ENCODE results near the gene SIMC1. TPM values are rescaled to one million over a fixed set of nuclear protein-coding genes. Genes with fewer than 3 reads are reported as not detected.
"Not testable (repeated sequence)": the region's sequence is repeated elsewhere in the genome, so short reads cannot be mapped to it uniquely, and the experiment has no call there.

SIMC1 gene
- polyA plus RNA-seq, 3 donors from 2014 or later, result 2.4 to 13.1 (median 8.7) TPM

DNA sequence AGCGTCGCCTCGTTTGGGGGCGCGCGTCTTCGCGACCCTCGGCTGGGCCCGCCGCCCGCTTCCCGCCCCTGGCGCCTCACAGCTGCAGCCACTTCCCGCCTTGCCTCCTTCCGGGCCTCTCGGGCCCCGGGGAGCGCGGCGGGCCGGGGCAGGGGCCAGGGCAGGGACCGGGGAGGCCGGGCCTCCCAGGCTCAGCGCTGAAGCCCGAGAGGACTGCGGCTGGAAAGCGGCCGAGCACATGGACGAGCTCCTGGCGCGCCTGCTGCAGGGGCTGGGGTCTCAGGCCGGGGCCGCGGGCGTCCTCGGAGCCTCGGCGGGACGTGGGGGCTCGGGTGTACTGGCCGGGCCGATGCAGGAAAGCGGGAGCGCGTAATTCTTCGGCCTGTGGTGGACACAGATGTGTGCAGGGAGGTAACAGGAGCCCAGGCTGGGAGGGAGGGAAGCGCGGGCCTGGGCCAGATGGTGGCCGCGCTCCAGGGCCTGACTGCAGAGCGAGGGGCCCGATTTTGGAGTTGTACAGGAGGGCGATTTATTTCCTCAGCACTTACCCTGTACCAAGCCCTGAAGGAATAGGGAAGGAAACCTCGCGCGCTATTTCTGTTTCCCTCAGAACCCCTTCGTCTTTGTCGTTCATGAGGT lies 540 bp downstream of the SIMC1 start:
- not testable (repeated sequence) for H3K27ac Mint-ChIP-seq; H3K9me3 Mint-ChIP-seq; H3K4me3 Mint-ChIP-seq; H3K36me3 Mint-ChIP-seq; DNase-seq; H3K27me3 Mint-ChIP-seq (ENCODE audit: low read depth in 3 of 3)
- H3K4me1 Mint-ChIP-seq, result peaks cover 6 to 12% of the 10 kb centered on the region in 2 donors

DNA sequence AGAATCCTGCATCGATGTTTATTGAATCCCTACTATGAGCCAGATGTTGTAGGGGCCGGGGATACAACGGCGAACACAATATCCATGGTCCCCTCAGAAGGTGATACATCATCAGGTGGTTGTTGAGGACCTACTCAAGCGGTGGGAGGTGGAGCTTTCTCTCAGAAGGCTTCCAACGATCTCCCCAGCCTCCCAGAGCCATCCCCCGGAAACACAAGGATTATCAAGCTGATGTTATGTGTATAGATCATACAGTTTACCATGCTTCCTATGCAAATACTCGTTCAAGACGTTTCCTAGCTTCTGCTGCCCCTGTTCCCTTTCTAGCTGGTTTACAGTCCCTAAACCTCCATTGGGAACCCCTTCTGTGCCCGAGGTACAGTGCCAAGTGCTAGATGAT lies 1.1 kb downstream of the SIMC1 start:
- DNase-seq; H3K9me3 Mint-ChIP-seq; H3K27ac Mint-ChIP-seq; H3K36me3 Mint-ChIP-seq; H3K4me3 Mint-ChIP-seq; H3K27me3 Mint-ChIP-seq (ENCODE audit: low read depth in 3 of 3): not testable (repeated sequence)
- H3K4me1 Mint-ChIP-seq, result peaks cover 6 to 12% of the 10 kb centered on the region in 2 donors

DNA sequence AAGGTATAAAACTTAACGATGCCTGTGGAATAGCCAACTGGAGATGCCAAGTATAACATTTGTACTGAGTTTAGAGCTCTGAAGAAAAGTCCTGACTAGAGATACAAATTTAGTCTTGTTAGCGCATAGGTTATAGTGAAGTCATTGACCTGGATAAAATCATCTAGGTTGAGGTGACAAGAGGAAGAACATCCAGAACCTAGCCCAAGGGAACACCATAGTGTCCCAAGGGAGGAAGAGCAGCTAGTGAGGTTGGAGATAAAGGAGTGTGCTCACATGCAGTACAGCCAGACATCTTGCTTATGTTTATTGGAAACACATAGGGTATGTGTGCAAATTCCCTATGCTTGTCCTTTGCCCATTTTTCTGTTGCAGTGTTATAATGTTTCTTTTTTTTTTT lies 6.1 kb downstream of the SIMC1 start:
- DNase-seq; H3K27me3 Mint-ChIP-seq (ENCODE audit: low read depth in 3 of 3); H3K36me3 Mint-ChIP-seq; H3K4me3 Mint-ChIP-seq; H3K9me3 Mint-ChIP-seq; H3K27ac Mint-ChIP-seq; H3K4me1 Mint-ChIP-seq: not testable (repeated sequence)

DNA sequence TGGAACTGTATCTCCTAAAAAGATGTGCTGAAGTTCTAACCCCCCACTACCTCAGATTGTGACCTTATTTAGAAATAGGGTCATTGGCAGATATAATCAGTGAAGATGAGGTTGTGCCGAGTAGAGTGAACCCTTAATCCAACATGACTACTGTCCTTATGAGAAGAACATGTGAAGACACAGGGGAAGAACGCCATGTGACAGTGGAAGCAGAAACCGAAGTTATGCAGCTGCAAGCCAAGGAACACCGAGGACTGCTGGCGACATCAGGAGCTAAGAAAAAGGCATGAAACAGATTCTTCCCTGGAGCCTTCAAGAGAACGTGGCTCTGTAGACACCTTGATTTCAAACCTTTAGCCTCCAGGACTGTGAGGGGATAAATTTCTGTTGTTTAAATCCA lies 6.8 kb downstream of the SIMC1 start:
- not testable (repeated sequence) for H3K9me3 Mint-ChIP-seq; H3K36me3 Mint-ChIP-seq; H3K4me1 Mint-ChIP-seq; H3K4me3 Mint-ChIP-seq; H3K27ac Mint-ChIP-seq; H3K27me3 Mint-ChIP-seq (ENCODE audit: low read depth in 3 of 3); DNase-seq

DNA sequence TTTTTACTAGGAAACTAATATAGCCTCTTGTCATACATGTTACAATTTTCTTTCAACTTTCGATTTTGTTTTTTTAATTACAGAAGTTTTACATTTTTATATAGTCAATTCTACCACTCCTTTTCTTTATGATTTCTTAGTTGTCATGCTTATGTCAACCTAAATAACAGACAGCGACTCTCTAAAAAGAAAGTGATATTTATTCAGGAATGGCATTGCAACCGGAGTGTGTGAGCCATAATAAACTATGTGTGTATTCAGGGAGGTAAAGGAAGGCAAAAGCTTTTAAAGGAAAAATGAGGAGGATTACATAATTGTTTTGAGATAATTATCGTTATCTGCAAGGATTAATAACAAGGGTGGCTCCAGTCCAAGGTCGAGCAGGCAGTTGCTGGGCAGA lies 7.3 kb downstream of the SIMC1 start:
- H3K27ac Mint-ChIP-seq; H3K36me3 Mint-ChIP-seq; H3K27me3 Mint-ChIP-seq (ENCODE audit: low read depth in 3 of 3); DNase-seq; H3K9me3 Mint-ChIP-seq; H3K4me3 Mint-ChIP-seq: not testable (repeated sequence)
- peaks cover 5 to 10% of the 10 kb centered on the region in 2 donors for H3K4me1 Mint-ChIP-seq

DNA sequence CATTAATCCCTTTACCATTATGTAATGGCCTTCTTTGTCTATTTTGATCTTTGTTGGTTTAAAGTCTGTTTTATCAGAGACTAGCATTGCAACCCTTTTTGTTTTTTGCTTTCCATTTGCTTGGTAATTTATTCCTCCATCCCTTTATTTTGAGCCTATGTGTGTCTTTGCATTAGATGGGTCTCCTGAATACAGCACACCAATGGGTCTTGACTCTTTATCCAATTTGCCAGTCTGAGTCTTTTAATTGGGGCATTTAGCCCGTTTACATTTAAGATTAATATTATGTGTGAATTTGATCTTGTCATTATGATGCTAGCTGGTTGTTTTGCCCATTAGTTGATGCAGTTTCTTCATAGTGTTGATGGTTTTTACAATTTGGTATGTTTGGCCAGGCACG lies 12.5 kb downstream of the SIMC1 start:
- not testable (repeated sequence) for H3K4me3 Mint-ChIP-seq, H3K36me3 Mint-ChIP-seq, H3K27ac Mint-ChIP-seq

DNA sequence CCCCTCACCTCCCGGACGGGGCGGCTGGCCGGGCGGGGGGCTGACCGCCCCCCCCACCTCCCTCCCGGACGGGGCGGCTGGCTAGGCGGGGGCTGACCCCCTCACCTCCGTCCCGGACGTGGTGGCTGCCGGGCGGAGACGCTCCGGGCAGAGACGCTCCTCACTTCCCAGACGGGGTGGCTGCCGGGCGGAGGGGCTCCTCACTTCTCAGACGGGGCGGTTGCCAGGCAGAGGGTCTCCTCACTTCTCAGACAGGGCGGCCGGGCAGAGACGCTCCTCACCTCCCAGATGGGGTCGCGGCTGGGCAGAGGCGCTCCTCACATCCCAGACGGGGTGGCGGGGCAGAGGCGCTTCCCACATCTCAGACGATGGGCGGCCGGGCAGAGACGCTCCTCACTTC lies 13.9 kb downstream of the SIMC1 start:
- not testable (repeated sequence) for H3K36me3 Mint-ChIP-seq

More for the DNA sequence above, 12.5 kb downstream of the SIMC1 start:
- H3K9me3 Mint-ChIP-seq; DNase-seq; H3K27me3 Mint-ChIP-seq (ENCODE audit: low read depth in 3 of 3): not testable (repeated sequence)
- H3K4me1 Mint-ChIP-seq, result peaks cover 2 to 10% of the 10 kb centered on the region in 2 donors

DNA sequence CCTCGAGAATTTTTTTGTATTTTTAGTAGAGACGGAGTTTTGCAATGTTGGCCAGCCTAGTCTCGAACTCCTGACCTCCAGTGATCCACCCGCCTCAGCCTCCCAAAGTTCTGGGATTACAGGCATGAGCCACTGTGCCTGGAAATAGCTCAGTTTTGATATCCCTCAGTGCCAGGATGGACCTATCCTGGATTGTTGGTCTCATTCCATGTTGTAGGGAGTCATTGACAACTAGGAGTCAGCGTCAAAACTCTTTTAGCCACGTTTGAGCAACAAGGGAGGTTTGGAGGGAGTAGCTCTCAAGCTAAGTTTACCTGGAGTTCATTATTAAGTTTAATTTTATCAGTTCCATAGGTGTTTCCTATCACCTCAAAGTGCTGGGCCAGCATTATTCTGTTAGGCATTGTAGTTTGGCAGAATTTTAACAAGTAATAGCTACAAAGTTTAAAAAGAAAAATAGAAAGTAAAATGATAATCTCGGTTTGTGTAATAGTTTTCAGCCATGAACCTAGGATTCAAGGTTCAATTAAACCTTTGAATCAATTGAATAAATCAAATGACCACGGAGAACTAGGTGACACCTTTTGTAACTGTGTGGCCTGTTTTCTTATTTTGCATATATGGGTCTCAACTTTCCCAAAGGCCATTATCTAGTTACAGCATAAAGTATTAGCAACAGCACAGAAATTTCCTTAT lies 15.3 kb downstream of the SIMC1 start:
- not testable (repeated sequence) for H3K27ac Mint-ChIP-seq; H3K27me3 Mint-ChIP-seq (ENCODE audit: low read depth in 3 of 3); H3K36me3 Mint-ChIP-seq; H3K9me3 Mint-ChIP-seq; H3K4me1 Mint-ChIP-seq; DNase-seq; H3K4me3 Mint-ChIP-seq

More for the DNA sequence above, 13.9 kb downstream of the SIMC1 start:
- not testable (repeated sequence) for DNase-seq; H3K27me3 Mint-ChIP-seq (ENCODE audit: low read depth in 3 of 3); H3K9me3 Mint-ChIP-seq; H3K4me3 Mint-ChIP-seq; H3K27ac Mint-ChIP-seq
- peaks cover 2 to 10% of the 10 kb centered on the region in 2 donors for H3K4me1 Mint-ChIP-seq

DNA sequence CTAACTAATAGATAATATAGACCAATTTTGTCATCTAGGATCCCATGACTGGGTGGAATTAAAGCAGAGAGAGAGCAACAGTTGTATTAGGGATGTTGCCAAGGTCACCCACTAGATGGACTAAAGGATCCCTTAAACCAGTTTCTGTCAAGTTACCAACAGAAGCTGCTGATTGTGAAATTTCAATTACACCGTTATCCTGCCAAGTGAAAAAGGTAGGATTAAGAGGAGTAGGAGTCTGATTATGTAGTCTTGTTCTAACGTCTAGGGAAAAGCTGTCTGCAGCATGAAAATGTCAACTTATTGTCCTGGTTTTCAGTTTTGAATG lies 15.8 kb downstream of the SIMC1 start:
- H3K4me1 Mint-ChIP-seq; H3K4me3 Mint-ChIP-seq; H3K36me3 Mint-ChIP-seq; H3K27me3 Mint-ChIP-seq (ENCODE audit: low read depth in 3 of 3); DNase-seq; H3K27ac Mint-ChIP-seq; H3K9me3 Mint-ChIP-seq: not testable (repeated sequence)

DNA sequence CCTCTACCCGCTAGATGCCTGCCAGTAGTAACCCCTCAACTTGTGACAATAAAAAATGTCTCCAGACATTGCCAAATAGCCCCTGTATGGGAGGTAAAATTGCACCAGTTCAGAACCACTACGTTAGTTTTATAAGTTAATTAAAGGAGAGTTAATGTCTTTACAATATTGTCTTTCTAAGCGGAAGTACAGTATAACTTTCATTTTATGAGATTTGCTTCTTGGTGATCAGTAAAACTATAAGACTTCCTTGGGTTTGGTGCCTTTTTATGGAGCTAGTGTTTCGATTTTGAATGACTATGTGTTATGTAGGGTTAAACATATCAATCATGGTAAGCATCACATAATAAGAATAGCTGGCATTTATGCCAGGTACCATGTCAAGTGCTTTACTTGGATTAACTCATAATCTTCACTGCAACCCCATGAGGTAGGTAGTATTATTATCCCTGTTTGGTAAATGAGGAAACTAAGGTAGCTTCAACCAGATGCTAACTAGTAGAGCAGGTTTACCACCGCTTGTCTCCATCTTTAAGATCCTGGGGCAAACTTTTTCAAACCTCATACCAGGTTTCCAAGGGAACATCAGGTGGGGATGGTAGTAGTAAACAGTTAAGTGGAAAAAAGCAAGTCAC lies 19.8 kb downstream of the SIMC1 start:
- DNase-seq; H3K27ac Mint-ChIP-seq; H3K4me3 Mint-ChIP-seq; H3K36me3 Mint-ChIP-seq; H3K27me3 Mint-ChIP-seq (ENCODE audit: low read depth in 3 of 3); H3K9me3 Mint-ChIP-seq; H3K4me1 Mint-ChIP-seq: not testable (repeated sequence)

DNA sequence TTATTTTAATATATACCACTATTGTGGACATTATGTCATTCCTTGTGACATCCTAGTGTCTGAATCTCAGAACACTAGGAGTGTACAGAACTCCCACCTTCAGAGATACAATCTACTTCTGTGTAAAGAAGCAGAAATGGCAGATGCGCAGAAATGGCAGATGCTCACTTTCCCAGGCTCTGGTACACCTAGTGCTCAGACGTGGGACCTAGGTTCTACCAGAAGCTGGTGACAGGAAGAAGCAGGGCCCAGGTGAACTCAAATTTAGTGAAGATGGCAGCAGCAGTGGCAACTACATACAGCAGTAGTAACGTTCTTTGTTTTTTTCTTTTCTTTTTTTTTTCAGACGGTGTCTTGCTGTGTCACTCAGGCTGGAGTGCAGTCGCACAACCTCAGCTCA lies 22.5 kb downstream of the SIMC1 start:
- H3K36me3 Mint-ChIP-seq; H3K9me3 Mint-ChIP-seq; H3K4me1 Mint-ChIP-seq; DNase-seq; H3K27me3 Mint-ChIP-seq (ENCODE audit: low read depth in 3 of 3); H3K27ac Mint-ChIP-seq; H3K4me3 Mint-ChIP-seq: not testable (repeated sequence)

DNA sequence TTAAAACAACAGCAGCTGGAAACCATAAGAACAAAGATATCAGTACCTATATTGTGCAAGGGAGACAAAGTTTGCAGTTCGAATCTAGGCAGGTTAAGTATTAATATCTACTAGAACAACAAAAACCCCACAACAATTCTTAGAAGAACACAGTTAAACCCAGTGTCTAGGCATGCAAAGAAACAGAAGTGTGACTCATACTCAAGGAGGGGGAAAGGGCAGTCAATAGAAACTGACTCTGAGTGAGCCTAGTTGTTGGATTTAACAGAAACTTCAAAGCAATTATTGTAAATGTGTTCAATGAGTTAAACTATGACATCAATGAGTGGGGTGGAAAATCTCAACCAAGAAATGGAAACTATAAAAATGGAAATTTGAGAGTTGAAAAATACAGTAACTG lies 28.2 kb downstream of the SIMC1 start:
- not testable (repeated sequence) for H3K27me3 Mint-ChIP-seq (ENCODE audit: low read depth in 3 of 3)

DNA sequence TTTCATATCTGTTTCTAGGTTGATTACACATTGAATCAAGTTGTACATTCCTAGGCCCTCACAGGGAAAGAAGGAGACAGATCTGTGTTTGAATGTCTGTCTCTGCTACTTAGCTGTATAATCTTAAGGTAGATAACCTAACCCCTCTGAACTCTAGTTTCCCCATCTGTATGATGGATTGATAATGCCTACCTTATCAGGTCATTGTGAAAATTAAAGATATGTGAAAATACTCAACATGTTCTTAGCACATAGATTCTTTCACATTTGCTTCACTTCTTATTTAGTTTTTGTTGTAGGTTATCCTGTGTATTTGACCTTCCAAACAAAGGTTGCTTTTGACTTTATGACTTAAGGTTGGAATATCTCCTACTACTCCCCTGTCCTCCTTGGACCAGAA lies 50.8 kb downstream of the SIMC1 start:
- H3K27me3 Mint-ChIP-seq (ENCODE audit: low read depth in 3 of 3); H3K4me3 Mint-ChIP-seq; H3K27ac Mint-ChIP-seq; H3K36me3 Mint-ChIP-seq; H3K9me3 Mint-ChIP-seq; DNase-seq; H3K4me1 Mint-ChIP-seq: not testable (repeated sequence)

More for the DNA sequence above, 28.2 kb downstream of the SIMC1 start:
- H3K27ac Mint-ChIP-seq, H3K4me3 Mint-ChIP-seq, DNase-seq, H3K9me3 Mint-ChIP-seq, H3K4me1 Mint-ChIP-seq: not testable (repeated sequence)
- peaks cover 0 to 11% (median 5%) of the 10 kb centered on the region in 3 donors for H3K36me3 Mint-ChIP-seq

DNA sequence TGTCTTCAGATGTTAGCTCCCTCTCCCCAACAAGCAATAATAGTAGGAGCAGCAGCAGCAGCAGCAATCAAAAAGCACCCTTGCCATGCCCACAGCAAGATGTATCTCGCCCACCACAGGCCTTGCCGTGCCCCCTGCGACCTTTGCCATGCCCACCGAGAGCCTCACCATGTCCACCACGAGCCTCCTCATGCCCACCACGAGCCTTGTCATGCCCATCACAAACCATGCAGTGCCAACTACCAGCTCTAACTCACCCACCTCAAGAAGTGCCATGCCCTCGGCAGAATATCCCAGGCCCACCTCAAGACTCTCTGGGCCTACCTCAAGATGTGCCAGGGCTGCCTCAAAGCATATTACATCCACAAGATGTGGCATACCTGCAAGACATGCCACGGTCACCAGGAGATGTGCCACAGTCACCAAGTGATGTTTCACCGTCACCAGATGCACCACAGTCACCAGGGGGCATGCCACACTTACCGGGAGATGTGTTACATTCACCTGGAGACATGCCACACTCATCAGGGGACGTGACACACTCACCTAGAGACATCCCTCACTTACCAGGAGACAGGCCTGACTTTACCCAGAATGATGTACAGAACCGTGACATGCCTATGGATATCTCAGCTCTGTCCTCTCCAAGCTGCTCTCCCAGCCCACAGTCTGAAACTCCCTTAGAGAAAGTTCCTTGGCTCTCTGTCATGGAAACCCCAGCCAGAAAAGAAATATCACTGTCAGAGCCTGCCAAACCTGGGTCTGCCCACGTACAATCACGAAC lies 52.0 kb downstream of the SIMC1 start:
- not testable (repeated sequence) for H3K27me3 Mint-ChIP-seq (ENCODE audit: low read depth in 3 of 3); H3K27ac Mint-ChIP-seq; H3K4me1 Mint-ChIP-seq; DNase-seq; H3K4me3 Mint-ChIP-seq; H3K36me3 Mint-ChIP-seq; H3K9me3 Mint-ChIP-seq

Measured in immature natural killer cell (primary cell).